D721Med (cell line): Measurements from ENCODE around the gene LSP1.

Experiments used
- DNase-seq: peaks from one replicate; pipeline ENCODE4 v3.0.0; 2011; ENCODE audit warnings: low spot score; ENCODE audit not compliant: insufficient read length
- FAIRE-seq: peaks from 2 replicates; lab custom pipeline; 2011; peaks lifted over from hg19 to GRCh38; lab: Jason Lieb, UNC
- TF ChIP-seq, protein P1 (sequence below): IDR thresholded peaks from 2 replicates; pipeline ENCODE4 v1.5.1; 2012; ENCODE audit warnings: mild to moderate bottlenecking, control low read depth; ENCODE audit not compliant: insufficient read depth; ENCODE audit errors: missing control alignments

The LSP1 gene

DNA sequence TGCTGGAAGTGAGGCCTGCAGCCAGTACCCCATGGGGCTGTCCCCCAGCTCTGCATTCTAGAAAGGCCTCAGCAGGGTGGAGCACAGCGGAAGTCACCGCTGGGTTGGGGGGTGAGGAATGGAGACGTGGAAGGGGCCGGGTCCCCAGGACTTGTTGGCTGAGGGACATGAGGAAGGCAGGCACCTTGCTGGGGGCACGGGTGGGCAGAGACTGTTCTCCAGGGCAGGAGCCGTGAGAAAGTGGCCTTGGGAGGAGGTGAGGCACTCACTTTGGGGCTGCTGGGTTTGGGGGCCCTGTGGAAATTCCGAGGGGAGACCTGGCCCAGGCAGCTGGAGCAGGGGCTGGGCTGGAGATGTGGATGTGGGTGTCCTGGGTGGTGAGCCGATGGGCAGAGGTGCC is 9.1 kb upstream of the LSP1 start:
- FAIRE-seq (no peak), DNase-seq (no peak)
- TF ChIP-seq, protein P1, sequence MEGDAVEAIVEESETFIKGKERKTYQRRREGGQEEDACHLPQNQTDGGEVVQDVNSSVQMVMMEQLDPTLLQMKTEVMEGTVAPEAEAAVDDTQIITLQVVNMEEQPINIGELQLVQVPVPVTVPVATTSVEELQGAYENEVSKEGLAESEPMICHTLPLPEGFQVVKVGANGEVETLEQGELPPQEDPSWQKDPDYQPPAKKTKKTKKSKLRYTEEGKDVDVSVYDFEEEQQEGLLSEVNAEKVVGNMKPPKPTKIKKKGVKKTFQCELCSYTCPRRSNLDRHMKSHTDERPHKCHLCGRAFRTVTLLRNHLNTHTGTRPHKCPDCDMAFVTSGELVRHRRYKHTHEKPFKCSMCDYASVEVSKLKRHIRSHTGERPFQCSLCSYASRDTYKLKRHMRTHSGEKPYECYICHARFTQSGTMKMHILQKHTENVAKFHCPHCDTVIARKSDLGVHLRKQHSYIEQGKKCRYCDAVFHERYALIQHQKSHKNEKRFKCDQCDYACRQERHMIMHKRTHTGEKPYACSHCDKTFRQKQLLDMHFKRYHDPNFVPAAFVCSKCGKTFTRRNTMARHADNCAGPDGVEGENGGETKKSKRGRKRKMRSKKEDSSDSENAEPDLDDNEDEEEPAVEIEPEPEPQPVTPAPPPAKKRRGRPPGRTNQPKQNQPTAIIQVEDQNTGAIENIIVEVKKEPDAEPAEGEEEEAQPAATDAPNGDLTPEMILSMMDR: no peak

DNA sequence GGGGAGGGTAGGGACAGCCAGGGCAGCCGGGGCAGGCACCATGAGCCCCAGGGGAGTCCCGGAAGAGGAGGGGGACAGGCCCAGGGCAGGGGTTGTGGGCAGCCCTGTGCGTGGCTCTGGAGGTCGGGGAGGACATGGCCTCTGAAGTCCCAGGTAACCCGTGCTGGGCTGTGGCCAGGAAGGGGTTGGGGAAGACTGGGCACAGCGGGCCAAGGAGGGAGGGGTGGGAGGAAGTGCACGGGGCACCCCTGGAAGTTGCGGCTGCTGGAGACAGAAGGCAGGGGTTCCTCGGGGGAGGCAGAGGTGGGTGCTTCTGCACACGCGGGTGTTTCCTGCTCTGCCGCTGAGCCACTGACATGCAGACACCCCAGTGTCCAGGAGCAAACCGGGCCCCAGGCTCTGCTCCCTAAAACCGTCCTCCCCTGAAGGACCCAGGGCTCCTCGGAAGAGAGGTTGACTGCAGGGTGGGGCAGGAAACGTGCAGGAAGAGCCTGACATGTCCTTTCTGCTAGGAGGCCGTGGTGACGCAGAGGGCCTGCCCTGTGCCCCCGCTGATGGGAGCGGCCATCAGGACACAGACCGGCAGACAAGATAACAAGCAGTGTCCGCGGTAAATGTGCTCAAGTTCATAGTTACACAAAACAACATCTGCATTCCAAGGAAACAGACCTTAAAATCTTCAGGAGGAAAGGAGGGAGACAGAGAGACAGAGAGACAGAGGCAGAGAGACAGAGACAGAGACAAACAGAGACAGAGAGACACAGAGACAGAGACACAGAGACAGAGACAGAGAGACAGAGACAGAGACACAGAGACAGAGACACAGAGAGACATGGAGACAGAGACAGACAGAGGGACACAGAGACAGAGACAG is 8.4 kb upstream of the LSP1 start:
- no peak for DNase-seq
- TF ChIP-seq, protein P1: no peak
- FAIRE-seq: no peak

DNA sequence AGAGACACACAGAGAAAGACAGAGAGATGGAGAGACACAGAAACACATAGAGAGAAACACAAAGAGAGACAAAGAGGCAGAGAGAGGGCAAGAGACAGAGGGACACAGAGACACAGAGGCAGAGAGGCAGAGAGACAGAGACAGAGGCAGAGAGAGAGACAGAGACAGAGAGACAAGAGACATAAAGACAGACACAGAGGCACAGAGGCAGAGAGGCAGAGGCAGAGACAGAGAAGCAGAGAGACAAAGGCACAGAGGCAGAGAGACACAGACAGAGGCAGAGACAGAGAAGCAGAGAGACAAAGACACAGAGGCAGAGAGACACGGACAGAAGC is 7.8 kb upstream of the LSP1 start:
- TF ChIP-seq, protein P1: no peak
- no peak for FAIRE-seq
- no peak for DNase-seq

DNA sequence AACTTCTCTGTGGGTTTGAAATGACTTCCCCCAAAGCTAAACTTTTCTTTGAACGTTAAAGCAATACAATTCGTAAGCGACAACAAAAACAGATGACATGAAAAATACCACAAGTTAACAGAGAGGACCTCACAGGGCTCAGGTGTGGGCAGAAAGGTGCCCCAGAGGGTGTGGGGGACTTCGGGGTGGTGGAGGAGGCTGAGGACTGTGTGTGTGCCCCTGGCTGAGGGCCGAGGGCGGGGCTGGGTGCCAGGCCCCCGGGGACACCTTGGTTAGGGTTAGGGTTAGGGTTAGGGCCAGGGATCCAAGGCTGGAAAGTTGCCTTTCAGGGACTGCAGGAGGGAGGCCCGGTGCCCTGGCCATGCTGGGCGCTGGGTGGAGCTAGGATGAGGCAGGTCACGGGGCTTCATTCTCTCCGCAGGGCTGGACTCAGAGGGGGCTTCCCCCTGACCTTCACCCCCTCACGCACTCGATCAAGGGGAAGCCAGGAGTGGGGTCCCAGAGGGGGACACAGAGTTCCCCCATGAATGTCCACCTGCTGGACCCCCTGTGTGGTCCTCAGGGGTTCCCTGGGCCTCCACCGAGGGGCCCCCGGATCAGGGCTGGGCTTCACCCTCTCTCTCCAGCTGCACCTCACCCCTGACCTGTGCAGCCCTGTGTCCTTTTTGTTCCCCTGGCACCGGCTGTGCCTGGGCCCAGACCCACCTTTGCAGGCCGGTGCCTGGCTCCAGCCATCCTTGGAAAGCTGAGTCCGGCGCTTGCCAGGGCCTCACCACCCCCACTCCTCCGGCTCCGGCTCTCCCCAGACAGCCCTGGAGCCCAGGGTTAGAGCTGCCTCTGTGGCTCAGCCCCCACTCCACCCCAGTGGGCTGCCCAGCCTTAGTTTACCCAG is 7.1 kb upstream of the LSP1 start:
- FAIRE-seq (no peak), DNase-seq (no peak)
- TF ChIP-seq, protein P1: no peak

DNA sequence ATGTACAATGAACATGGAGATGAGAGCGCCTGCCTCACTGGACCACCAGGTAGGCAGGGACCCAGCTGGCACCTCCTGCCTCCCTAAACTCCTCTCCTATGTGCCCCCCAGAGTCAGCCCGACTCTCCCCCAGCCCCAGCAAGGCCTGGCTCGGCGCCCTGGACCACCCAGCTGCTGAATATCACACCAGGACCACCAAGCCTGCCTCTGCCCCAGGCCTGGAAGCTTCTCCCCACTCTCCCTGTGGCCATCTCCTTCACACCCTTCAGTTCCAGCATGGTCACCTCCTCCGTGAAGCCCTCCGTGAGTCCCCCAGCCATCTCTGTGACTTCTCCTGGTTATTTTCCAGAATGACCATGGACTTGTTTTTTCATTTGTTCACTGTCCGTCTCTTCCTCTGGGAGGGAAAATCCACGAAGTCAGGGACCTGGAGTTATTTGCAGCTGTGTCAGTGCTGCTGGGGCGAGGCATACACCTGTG is 6.4 kb upstream of the LSP1 start:
- no peak for DNase-seq
- FAIRE-seq: no peak
- TF ChIP-seq, protein P1: no peak

DNA sequence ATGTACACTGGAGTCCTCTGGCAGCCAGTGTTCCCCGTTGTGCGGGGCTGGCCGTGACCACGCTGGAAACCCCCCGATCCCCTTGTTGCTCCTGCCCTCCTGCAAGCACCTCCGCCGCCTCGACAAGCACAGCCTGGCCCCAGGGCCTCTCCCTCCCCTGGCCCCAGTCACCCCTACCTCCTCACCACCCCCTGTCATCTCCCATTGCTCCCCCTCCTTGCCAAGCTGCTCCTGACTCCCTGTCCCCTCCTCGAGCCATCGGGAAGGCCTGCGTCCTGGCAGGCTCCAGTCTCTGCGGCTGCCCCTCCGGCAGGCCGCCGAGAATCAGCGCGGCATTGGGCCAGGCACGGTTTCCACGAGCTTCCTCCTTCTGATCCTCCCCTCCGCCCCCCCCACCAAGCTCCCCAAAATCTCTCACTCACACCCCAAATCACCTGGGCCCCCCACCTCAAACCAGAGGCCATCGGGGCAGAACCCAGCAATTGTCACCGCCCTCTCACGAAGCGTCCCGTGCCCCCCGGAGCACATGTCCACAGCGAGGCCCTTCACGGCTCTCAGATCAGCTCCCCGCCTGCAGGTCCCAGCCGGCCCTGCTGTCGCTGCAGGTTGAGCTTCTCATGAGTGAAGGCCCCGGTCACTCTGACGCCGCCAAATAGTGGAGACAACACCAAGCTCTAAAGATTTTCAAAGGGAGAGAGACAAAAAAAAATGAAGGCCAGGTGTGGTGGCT is 5.7 kb upstream of the LSP1 start:
- TF ChIP-seq, protein P1: no peak
- no peak for DNase-seq
- no peak for FAIRE-seq
